Endodermal cell (in vitro differentiated cells): ENCODE results near the gene NKPD1. TPM values are rescaled to one million over a fixed set of nuclear protein-coding genes. Genes with fewer than 3 reads are reported as not detected.

Experiments
- DNase-seq: peaks from one replicate; pipeline ENCODE4 v3.0.0-alpha.2; 2017
- H3K27ac ChIP-seq: 2 replicates; pipeline ENCODE4 v1.5.1; 2013; ENCODE audit warnings: mild to moderate bottlenecking, low read depth, low read length, moderate library complexity
- H3K27me3 ChIP-seq: 2 replicates; pipeline ENCODE4 v1.6.1; 2013; ENCODE audit warnings: mild to moderate bottlenecking, low read length, moderate library complexity; ENCODE audit not compliant: insufficient read depth, control insufficient read depth, poor library complexity, severe bottlenecking
- H3K36me3 ChIP-seq: 2 replicates; pipeline ENCODE4 v1.7.0; 2013; ENCODE audit warnings: mild to moderate bottlenecking, low read length, moderate library complexity; ENCODE audit not compliant: control insufficient read depth, insufficient read depth
- H3K4me1 ChIP-seq: one replicate; pipeline ENCODE4 v1.7.0; 2013; ENCODE audit warnings: low read length; ENCODE audit not compliant: control insufficient read depth, insufficient read depth
- H3K4me3 ChIP-seq: 2 replicates; pipeline ENCODE4 v1.5.1; 2013; ENCODE audit warnings: mild to moderate bottlenecking, low read length, moderate library complexity
- H3K9ac ChIP-seq: 2 replicates; pipeline ENCODE4 v1.6.1; 2013; ENCODE audit warnings: mild to moderate bottlenecking, low read length, moderate library complexity; ENCODE audit not compliant: poor library complexity, severe bottlenecking; ENCODE audit errors: extremely low read depth
- H3K9me3 ChIP-seq: 2 replicates; pipeline ENCODE4 v1.6.1; 2013; ENCODE audit warnings: mild to moderate bottlenecking, low read length, moderate library complexity; ENCODE audit not compliant: control insufficient read depth
- H3K27ac Mint-ChIP-seq: 2 replicates; pipeline ENCODE4 v1.8.0; 2020; ENCODE audit warnings: mixed read lengths
- H3K27me3 Mint-ChIP-seq: 2 replicates; pipeline ENCODE4 v1.8.0; 2021; ENCODE audit warnings: mild to moderate bottlenecking, mixed read lengths; ENCODE audit not compliant: insufficient read depth
- H3K36me3 Mint-ChIP-seq: 2 replicates; pipeline ENCODE4 v1.8.0; 2020; ENCODE audit warnings: low read depth, mixed read lengths
- H3K4me1 Mint-ChIP-seq: 2 replicates; pipeline ENCODE4 v1.8.0; 2020; ENCODE audit warnings: mixed read lengths
- H3K4me3 Mint-ChIP-seq: 2 replicates; pipeline ENCODE4 v1.8.0; 2020; ENCODE audit warnings: mild to moderate bottlenecking, moderate library complexity, mixed read lengths
- H3K9me3 Mint-ChIP-seq: 2 replicates; pipeline ENCODE4 v1.8.0; 2020; ENCODE audit warnings: mild to moderate bottlenecking, mixed read lengths
- WGBS, 2 experiments: methylation state at CpG; one replicate each; pipeline versions ENCODE4 v1.1.5 to v1.1.7; 2013; ENCODE audit warnings: missing lambda C conversion rate in 2 of 2, mixed read lengths in 1 of 2; ENCODE audit not compliant: insufficient coverage in 1 of 2, insufficient read length in 1 of 2; 5-methylcytosine and 5-hydroxymethylcytosine counted together
- total RNA-seq, 2 donors: library from RNA; stranded (reverse); fragmentation: NEBNext Ultra II Directional in 1 of 2; extraction: Animal tissue kit (Norgen Biotek cat#: 25700) in 1 of 2; gene quantifications; 2 replicates in 1 of 2; 3 replicates in 1 of 2; pipeline ENCODE4 v1.2.1, GENCODE V29; 2021
- TF ChIP-seq, protein P1 (sequence below): fragments of 200-600 bp; sonication (generic); conservative IDR thresholded peaks from 2 replicates; pipeline ENCODE4 v1.5.0; 2021; ENCODE audit warnings: antibody characterized with exemption, mild to moderate bottlenecking

The NKPD1 gene
- total RNA-seq, 2 donors from 2014 or later: 0.15 to 0.22 TPM

DNA sequence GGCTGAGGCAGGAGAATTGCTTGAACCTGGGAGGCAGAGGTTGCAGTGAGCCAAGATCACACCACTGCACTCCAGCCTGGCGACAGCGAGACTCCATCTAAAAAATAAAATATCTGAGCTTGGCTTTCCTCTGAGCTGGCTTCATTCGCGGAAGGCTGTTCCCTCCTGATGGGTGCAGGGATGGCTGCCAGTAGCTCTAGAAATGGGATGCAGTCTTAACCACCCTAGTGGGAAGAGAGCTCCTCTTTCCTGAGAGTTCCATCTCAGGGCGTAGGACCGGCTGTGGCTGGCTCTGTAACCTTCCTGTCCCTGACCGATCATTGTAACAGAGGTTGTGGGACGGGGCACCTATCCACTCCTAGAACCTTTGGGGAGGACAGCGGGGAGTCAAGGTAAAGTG, 35.4 kb downstream of the NKPD1 start:
- TF ChIP-seq, protein P1, sequence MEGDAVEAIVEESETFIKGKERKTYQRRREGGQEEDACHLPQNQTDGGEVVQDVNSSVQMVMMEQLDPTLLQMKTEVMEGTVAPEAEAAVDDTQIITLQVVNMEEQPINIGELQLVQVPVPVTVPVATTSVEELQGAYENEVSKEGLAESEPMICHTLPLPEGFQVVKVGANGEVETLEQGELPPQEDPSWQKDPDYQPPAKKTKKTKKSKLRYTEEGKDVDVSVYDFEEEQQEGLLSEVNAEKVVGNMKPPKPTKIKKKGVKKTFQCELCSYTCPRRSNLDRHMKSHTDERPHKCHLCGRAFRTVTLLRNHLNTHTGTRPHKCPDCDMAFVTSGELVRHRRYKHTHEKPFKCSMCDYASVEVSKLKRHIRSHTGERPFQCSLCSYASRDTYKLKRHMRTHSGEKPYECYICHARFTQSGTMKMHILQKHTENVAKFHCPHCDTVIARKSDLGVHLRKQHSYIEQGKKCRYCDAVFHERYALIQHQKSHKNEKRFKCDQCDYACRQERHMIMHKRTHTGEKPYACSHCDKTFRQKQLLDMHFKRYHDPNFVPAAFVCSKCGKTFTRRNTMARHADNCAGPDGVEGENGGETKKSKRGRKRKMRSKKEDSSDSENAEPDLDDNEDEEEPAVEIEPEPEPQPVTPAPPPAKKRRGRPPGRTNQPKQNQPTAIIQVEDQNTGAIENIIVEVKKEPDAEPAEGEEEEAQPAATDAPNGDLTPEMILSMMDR: no peak
- 90 to 93% methylated on average over 5 to 9 of the region's 9 CpGs for WGBS, 2 experiments
- no peaks in the 10 kb centered on the region for H3K9me3 ChIP-seq
- Mint-ChIP-seq H3K27ac (no peak overlapping the region), H3K9me3 (no peaks in the 10 kb centered on the region), H3K4me1 (peaks cover 2% of the 10 kb centered on the region), H3K27me3 (no peaks in the 10 kb centered on the region), H3K4me3 (no peak overlapping the region), H3K36me3 (peaks cover 2% of the 10 kb centered on the region)
- no peak overlapping the region for H3K4me3 ChIP-seq
- DNase-seq: no peak
- H3K36me3 ChIP-seq: no peaks in the 10 kb centered on the region
- no peaks in the 10 kb centered on the region for H3K4me1 ChIP-seq
- H3K9ac ChIP-seq: no peak overlapping the region
- no peak overlapping the region for H3K27ac ChIP-seq
- H3K27me3 ChIP-seq: no peaks in the 10 kb centered on the region

- H3K27me3 Mint-ChIP-seq: no peaks in the 10 kb centered on the region
- WGBS, 2 experiments: 96 to 97% methylated on average over 3 to 4 of the region's 6 CpGs
- Histone ChIP-seq H3K4me3 (no peak overlapping the region), H3K4me1 (no peaks in the 10 kb centered on the region), H3K27me3 (no peaks in the 10 kb centered on the region), H3K9me3 (no peaks in the 10 kb centered on the region), H3K9ac (no peak overlapping the region), H3K27ac (no peak overlapping the region), H3K36me3 (no peaks in the 10 kb centered on the region)
- no peak overlapping the region for H3K27ac Mint-ChIP-seq
- no peak overlapping the region for H3K4me3 Mint-ChIP-seq
- peaks cover 2% of the 10 kb centered on the region for H3K4me1 Mint-ChIP-seq
- no peaks in the 10 kb centered on the region for H3K9me3 Mint-ChIP-seq
- DNase-seq: no peak
- TF ChIP-seq, protein P1: no peak
- H3K36me3 Mint-ChIP-seq: peaks cover 5% of the 10 kb centered on the region
Observed at GRCh38 chr19:45124021-45124420, 36.8 kb downstream of the NKPD1 start.

DNA sequence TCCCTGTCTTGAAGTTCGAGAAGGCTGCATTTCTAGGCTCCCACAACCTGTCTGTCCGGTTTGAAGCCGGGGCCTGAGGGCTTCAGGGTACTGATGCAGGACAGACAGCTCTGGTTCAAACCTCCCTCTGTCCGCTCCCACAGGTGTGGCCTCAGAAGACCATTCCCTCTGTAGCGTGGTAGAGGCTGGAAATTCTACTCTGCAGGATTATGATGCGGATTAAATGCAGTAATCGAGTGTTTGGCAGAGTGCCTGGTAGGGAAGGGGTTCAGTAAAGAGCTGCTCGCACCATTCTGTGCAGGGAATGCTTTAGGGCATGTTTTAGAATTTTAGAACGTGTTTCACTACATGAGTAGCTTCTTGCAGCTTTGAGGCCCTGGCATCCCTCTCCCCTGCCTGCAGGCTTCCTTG, 37.3 kb downstream of the NKPD1 start:
- H3K4me3 ChIP-seq: no peak overlapping the region
- Mint-ChIP-seq H3K36me3 (peaks cover 5% of the 10 kb centered on the region), H3K27me3 (no peaks in the 10 kb centered on the region), H3K4me1 (peaks cover 2% of the 10 kb centered on the region), H3K9me3 (no peaks in the 10 kb centered on the region), H3K27ac (no peak overlapping the region), H3K4me3 (no peak overlapping the region)
- H3K36me3 ChIP-seq: no peaks in the 10 kb centered on the region
- no peak for DNase-seq
- H3K4me1 ChIP-seq: no peaks in the 10 kb centered on the region
- H3K9me3 ChIP-seq: no peaks in the 10 kb centered on the region
- no peak overlapping the region for H3K9ac ChIP-seq
- no peak overlapping the region for H3K27ac ChIP-seq
- WGBS, 2 experiments: 89 to 94% methylated on average over 7 to 9 of the region's 9 CpGs
- TF ChIP-seq, protein P1: no peak
- no peaks in the 10 kb centered on the region for H3K27me3 ChIP-seq
